HG03196 (cell line): ENCODE results near the gene ADAM12.
A peak's percentile ranks its signal among the peaks of the same experiment; 100 is the strongest.
"Not testable (repeated sequence)": the region's sequence is repeated elsewhere in the genome, so short reads cannot be mapped to it uniquely, and the experiment has no call there.

Experiments used
- ATAC-seq: cut with Tn5 transposase; IDR thresholded peaks from one replicate; pipeline ENCODE4 v1.9.1; 2021; ENCODE audit not compliant: unreplicated experiment

ADAM12 gene

DNA sequence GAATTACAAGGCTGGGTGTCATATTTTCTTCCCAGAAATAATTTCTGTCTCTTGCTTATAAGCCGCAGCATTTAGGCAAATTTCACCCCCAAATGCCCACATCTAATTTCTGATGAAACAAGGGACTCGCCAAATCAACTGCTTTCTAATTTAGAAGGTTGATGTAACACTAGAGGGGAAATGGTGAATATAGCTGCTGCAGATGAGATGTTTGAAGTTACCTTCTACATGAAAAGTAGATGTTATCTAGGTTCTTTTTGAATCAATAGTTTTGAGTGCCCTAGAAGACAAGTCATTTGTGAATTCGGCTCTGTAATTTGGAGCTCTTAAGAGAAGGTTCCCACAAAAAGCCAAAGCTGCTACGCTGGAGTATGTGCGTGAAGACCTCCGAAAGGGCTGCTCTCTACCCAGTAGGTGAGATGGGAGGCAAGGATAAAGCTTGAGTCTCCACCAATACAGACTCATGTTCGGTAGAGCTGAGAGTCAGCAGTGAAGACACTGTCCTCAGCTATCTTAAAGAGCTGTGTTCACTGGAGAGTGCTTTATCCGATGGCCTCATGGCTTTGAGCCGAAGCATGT, 392.5 kb downstream of the ADAM12 start:
- no peak for ATAC-seq

DNA sequence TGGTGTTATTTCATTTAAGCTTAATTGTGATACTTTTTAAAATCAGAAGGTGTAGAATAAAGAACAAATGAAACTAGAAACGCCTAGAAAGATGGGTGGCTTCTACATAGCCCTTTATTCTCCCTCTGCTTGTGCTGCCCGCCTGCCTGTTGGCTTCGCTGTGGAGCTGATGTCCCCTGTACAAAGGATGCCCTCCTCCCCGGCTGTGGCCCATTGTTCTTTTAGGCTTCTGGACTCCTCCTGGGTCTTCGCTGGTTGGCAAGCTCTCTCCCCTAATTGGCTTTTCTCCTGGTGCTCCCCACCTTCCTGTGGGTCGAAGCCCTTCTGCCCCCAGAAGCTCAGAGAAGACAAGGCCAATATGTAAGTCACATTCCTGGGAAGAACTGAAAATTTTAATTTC, 393.7 kb downstream of the ADAM12 start:
- no peak for ATAC-seq

DNA sequence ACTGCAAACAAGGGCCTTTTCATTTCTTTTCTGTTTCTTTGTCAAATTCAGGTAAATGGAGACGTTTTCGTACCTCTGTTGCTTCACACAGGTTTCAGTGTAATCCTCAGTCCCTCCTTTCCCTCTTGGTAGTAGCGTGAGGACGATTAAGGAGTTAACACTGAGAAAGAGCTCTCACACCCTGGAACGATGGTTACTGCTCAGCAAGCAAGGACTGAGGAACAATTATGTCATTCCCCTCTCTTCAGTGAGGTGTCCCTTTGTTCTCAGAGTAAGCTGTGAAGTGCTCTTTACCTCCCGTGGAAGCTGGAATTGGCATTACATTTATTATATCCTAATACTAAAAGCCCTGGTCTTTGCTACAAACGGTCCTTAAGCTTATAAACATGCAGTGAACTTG, 396.0 kb downstream of the ADAM12 start:
- ATAC-seq, result no peak

DNA sequence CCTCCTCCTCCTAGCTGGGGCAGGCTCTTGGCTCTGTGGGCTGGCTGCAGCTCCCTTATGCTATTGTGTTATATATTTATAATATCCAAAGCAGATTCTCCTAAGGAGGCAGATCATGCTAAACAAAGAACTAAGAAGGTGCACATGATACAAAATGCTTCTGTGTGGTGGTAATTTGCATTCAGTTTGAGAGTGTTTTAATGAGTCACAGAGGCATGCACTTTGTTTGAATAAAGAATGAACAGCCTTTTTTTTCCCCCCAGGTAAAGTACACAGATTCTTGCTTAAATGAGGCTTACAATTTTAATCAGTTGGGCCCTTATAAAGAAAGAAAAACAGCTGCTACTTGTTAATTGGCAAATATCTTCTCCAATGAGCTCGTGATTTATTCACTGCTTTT, 396.9 kb downstream of the ADAM12 start:
- no peak for ATAC-seq

DNA sequence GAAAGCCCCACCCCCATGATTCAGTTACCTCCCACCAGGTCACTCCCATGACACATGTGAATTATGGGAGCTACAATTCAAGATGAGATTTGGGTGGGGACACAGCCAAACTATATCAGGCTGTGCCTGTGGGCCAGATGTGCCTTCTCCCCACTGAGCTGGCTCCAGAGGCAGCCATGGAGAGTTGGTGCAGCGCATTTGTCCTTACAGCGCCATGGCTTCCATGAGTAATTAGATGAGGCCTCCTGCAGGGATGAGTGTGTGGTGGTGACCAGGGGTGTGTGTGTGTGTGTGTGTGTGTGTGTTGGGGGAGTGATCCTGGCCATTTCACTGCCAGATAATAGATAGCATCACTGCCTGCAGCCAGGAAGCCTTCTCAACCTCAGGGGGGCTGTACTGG, 397.3 kb downstream of the ADAM12 start:
- no peak for ATAC-seq

DNA sequence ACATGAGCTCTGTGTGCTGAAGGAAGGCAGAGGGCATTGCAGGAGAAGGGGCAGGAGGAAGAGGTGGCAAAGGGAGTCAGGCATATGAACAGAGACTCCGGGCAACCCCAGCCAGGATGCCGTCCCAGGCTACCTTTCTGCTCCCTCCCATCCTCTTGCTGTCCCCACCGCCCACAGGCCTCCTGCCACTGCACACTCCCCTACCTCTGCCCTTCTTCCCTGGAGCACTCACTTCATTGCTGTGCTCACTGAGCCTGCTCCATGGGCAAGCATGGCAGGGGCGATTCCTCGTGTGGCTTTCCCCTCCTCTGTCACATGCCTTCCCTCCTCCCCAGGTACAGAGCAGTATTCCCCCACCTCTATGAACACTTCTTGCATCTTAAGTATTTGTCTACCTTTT, 398.5 kb downstream of the ADAM12 start:
- no peak for ATAC-seq

DNA sequence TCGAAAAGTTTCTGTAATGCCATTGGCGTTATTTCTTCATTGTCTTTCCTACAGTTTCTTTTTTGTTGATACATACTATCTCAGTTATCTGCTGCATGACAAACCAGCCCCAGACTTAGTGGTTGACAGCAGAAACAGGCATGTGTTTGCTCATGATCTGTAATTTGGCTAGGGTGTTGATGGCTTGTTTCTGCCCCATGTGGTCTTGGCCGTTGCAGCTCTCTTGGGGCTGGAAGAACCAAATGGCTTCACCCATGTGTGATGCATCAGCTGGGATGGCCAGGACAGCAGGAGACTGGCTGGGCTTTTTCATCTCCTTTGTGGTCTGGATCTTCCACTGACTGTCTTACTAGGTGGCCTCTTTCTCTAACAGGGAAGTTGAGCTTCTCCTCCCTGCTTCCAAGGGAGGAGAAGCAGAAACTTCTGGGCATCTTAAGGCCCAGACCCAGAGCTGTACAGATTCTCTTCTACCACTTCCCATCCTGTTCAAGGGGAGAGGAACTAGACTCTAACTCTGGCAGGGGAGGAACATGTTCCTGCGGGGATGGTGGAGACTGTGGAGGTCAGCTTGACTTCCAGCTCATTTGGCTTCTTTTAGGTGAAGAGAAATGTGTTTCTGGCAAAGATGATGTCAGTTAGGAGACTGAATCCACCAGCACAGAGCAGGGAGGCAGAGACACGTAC, 402.6 kb downstream of the ADAM12 start:
- no peak for ATAC-seq

DNA sequence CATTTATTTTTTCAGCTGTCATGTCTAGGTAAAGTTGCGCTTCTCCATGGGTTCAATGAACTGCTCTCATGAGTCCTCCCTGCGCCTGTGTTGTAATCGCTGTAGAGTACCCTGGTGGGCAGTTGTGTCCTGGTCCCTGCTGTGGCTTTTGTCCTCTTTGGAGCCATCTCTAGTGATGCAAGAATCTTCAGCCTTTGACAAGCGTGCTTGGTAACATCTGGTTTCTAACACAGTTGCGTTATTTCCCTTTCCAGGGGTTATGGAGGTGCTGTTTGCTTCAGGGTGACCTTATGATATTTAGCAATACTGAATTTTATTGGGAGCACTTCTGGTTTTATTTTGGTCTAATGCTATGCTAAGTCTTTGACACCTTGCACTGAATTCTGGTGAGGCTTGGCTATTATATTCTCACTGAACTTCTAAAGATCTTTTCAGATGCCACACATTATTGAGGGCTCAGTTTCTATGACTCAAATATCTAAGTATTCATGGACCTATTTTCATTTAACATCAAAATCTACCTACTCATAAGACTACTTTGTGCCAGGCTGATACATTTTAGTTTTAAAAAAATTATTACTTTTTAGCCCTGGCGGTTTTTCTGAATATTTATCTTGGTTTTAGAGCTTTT, 403.3 kb downstream of the ADAM12 start:
- no peak for ATAC-seq

DNA sequence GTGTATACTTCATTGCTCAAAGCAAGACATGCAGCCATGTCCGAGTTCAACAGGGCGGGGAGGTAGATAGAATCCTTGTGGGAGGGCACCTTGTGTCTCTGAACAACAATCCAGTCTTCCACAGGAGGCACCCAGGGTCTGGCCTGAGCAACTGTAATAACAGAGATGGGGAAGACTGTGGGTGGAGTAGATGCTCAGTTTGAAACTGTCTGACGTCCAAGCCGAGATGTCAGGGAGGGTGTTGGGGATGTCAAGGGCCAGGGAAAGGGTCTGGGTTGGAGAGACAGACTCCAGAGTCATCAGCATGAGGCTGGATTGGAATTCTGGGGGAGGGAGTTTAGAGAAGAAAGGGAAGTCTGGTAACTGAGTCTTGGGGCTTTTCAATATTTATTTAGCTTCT, 403.9 kb downstream of the ADAM12 start:
- no peak for ATAC-seq

DNA sequence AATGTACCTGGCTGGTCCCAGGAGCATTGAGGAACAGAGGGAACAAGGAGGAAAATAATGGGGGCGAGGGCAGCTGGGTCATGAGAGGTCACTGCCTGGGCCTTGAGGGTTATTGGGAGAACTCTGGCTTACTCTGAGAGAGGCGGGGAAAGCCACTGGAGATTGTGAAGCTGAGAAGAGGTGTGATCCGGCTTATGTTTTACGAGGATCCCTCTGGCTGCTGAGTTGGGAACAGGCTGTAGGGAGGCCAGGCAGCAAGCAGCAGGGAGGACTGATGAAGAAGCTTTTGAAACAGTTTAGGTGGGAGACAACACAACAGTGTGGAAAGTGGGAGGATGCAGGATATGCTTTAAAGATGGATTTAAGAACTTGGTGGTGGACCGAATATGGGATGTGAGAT, 404.6 kb downstream of the ADAM12 start:
- ATAC-seq, result no peak

DNA sequence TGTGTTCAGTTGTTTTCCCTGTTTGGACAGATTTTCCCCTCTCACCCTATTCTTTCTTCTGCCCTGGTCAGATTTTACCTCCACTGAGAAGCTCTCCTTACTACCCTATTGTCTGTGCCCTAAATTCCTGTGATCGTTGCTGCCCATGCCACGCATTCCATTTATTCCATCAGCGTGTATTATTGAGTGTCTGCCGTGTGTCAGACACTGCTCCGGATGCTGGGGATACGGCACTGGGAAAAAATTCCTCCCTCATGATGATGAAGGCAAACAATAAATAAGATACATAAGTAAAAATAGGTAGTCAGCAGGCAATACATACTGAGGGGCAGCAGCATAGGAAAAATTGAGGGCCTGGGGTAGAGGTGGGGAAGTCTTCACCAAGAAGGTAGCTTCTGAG, 405.1 kb downstream of the ADAM12 start:
- ATAC-seq, result no peak

DNA sequence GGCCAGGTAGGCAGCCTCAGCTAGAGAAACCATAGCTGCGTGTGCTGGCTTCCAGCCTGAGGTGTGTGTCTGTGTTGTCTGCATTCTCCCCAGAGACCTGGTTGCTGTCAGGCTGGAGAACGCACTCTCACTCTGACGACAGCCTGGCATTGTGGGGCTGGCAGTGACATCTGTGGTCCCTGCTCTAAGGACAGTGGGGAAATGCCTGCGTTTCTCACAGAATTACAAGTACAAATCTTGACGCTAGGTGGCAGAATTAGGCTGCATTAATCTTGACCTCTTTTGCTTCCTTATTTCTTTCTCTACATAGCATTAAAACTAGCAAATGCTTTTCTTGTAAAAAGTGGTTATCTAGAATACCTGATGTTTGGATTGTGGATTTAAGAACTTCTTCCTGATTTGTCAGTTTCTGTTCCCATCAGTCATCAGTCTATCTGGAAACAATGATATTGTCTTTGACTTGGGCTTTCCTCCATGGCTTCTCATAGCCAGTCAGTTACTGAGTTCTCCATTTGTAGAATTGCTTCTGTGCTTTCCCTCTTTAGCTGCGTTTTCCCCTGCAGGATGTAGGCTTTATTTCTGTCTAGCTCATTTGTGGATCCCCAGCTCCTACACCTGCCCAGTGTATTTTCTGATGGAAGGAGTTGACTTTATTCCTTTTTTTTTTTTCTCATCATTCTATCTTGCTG, 405.9 kb downstream of the ADAM12 start:
- ATAC-seq, result peak; percentile 73

DNA sequence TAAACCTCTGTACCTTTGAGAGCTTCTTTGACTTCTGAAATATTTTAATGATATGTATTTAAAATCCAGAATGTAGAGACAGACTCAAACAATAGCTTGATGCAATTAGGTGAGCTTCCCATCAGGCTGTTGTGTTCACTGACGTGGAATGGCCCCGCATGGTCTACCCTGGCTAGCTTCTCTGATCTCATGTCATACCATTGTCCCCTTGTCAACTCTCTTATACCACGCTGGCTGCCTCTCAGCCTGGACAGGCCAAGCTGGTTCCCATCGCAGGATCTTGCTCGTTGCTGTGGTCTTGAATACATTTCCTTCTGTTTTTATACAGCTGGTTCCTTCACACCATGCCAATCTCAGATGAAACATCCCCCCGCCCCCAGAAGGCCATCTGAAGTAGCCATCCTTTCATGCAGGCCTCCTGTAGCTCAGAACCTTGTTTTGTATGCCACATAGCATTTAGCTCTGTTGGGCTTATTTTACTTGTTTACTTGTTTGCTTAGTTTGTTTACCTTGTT, 407.7 kb downstream of the ADAM12 start:
- no peak for ATAC-seq

DNA sequence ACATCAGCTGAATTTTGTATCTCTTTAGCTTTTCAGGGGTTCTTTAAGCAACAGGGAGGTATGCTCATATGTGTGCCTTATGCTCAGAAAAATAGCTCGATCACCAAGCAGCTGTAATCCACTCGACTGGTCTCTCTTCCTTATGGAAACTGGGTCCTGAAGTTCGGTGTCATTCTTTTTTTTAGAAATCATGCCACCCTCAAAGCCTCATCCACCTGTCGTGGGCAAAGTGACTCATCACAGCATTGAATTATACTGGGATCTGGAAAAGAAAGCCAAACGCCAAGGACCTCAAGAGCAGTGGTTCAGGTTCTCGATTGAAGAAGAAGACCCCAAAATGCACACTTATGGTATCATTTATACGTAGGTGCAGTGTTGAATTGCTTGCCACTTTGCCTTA, 408.3 kb downstream of the ADAM12 start:
- no peak for ATAC-seq

DNA sequence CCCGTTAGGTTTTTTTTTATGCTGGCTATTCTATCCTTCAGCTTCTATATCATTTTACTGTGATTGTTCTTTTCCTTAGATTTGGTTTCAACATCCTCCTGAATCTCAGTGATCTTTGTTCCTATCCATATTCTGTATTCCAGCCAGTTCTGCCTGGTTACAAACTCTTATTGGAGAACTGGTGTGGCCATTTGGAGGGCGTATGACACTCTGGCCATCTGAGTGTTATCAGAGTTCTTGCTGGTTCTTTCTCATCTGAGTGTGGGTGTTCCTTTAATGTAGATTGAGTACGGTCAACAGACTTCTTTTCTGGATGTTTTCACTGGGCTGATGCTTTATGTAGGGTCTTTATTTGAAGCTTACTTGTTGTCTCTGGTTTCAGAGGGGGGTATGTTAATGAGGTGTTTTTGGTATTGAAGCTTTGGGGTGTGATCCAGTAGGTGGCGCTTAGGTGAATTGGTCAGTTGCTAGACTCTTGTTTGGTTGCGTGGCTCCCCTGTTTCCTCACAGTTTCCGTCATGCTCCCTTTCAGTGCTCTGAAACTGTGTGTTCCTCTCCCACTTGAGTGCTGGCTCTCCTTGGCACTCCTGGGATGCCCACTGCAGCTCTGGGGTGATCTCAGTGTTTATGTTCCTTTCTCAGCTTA, 411.2 kb downstream of the ADAM12 start:
- ATAC-seq, result no peak

DNA sequence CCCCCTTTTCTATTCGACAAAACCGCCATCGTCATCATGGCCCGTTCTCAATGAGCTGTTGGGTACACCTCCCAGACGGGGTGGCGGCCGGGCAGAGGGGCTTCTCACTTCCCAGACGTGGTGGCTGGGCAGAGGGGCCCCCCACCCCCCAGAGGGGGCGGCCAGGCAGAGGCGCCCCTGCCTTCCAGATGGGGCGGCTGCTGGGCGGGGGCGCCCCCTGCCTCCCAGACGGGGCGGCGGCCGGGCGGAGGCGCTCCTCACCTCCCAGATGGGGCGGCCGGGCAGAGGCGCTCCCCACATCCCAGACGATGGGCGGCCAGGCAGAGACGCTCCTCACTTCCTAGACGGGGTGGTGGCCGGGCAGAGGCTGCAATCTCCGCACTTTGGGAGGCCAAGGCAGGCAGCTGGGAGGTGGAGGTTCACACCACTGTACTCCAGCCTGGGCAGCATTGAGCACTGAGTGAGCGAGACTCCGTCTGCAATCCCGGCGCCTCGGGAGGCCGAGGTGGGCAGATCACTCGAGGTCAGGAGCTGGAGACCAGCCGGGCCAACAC, 418.1 kb downstream of the ADAM12 start:
- ATAC-seq, result not testable (repeated sequence)

DNA sequence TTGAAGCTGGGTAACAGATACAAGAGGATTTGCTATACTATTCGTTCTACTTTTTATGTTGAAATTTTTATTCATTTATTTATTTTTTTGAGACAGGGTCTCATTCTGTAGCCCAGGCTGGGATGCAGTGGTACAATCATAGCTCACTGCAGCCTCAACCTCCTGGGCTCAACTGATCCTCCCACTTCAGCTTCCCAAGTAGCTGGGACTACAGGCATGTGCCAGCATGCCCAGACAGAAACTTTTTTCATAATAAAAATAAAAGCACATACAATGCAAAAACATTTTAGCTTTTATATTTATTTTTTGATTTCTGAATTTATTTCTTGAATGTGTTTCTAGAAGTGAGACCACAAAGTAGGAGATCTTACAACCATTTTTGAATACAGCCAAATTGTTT, 420.7 kb downstream of the ADAM12 start:
- no peak for ATAC-seq

DNA sequence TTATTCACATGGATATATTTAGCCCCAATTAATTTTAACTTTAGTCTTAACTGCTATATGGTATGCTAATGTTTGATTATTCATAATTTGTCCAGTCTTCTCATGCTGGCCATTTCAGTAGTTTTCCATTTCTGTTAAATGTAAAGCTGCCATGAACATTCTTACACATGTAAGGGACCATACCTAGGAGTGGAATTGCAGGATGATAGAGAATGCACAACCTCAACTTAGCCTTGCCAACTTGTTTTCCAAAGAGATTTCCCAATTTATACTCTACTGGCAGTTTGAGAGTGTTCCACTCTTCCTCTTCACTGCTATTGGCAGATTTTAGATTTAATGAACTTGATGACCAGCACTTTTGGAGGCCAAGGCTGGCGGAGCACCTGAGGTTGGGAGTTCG, 423.7 kb downstream of the ADAM12 start:
- no peak for ATAC-seq
